PC-3 (cell line): ENCODE data around the gene GJA3. TPM values are rescaled to one million over a fixed set of nuclear protein-coding genes. Genes with fewer than 3 reads are reported as not detected.

ENCODE experiments used
- ATAC-seq: fragments of 200-7000 bp; cut with Tn5 transposase; 2 replicates; pipeline ENCODE4 v1.9.1; 2020; ENCODE audit warnings: mild to moderate bottlenecking, moderate library complexity
- BruUV-seq: library from RNA; stranded (reverse); fragments of 400-500 nt; replicated peaks from 2 replicates; lab custom pipeline; 2021; lab: Mats Ljungman, UMichigan
- CTCF ChIA-PET: fragments of 300-600 bp; sonication (Branson Sonifier 250); formaldehyde crosslinking; loops from one replicate; lab custom pipeline; 2022; ENCODE audit warnings: antibody characterized with exemption; lab: Charles Lee
- POLR2A ChIA-PET: fragments of 300-600 bp; sonication (Branson Sonifier 250); formaldehyde crosslinking; loops from one replicate; lab custom pipeline; 2022; ENCODE audit warnings: antibody characterized with exemption; ENCODE audit not compliant: unreplicated experiment; lab: Charles Lee
- DNase-seq: peaks from one replicate; pipeline ENCODE4 v3.0.0-alpha.2; 2015
- H2AFZ ChIP-seq: fragments of 300-600 bp; sonication (generic); 2 replicates; pipeline ENCODE4 v1.6.0; 2016; ENCODE audit warnings: antibody characterized with exemption, low read length
- H3F3A ChIP-seq: fragments of 300-600 bp; sonication (generic); one replicate; pipeline ENCODE4 v1.6.0; 2017; ENCODE audit warnings: antibody characterized with exemption, low read length, control low read depth, mild to moderate bottlenecking; ENCODE audit not compliant: unreplicated experiment
- H3K27ac ChIP-seq: fragments of 300-600 bp; sonication (generic); 2 replicates; pipeline ENCODE4 v1.5.1; 2016; ENCODE audit warnings: mild to moderate bottlenecking, low read length
- H3K27me3 ChIP-seq: fragments of 300-600 bp; sonication (generic); 2 replicates; pipeline ENCODE4 v1.6.1; 2016; ENCODE audit warnings: low read length, mixed read lengths
- H3K36me3 ChIP-seq: fragments of 300-600 bp; sonication (generic); 2 replicates; pipeline ENCODE4 v1.6.1; 2016; ENCODE audit warnings: low read depth, mixed run types, low read length, mixed read lengths
- H3K4me1 ChIP-seq: fragments of 300-600 bp; sonication (generic); 2 replicates; pipeline ENCODE4 v1.5.1; 2016; ENCODE audit warnings: low read length; ENCODE audit not compliant: insufficient read depth
- H3K4me2 ChIP-seq: fragments of 300-600 bp; sonication (generic); 2 replicates; pipeline ENCODE4 v1.6.0; 2016; ENCODE audit warnings: low read length
- H3K4me3 ChIP-seq: fragments of 300-600 bp; sonication (generic); 2 replicates; pipeline ENCODE4 v1.5.1; 2016; ENCODE audit warnings: mild to moderate bottlenecking, low read length, mixed read lengths
- H3K79me2 ChIP-seq: fragments of 300-600 bp; sonication (generic); 2 replicates; pipeline ENCODE4 v1.6.1; 2017; ENCODE audit warnings: low read length, mixed read lengths
- H3K9ac ChIP-seq: fragments of 300-600 bp; sonication (generic); 2 replicates; pipeline ENCODE4 v1.6.0; 2016; ENCODE audit warnings: mild to moderate bottlenecking, low read length
- H3K9me2 ChIP-seq: fragments of 300-600 bp; sonication (generic); replicated peaks from 2 replicates; pipeline ENCODE4 v1.6.1; 2016; ENCODE audit warnings: mixed run types, low read length, mixed read lengths
- H3K9me3 ChIP-seq: fragments of 300-600 bp; sonication (generic); 2 replicates; pipeline ENCODE4 v1.6.1; 2016; ENCODE audit warnings: low read length, mixed read lengths
- H4K20me1 ChIP-seq: fragments of 300-600 bp; sonication (generic); 2 replicates; pipeline ENCODE4 v1.6.1; 2016; ENCODE audit warnings: low read length, mixed read lengths
- CTCF ChIP-seq: fragments of 300-600 bp; sonication (generic); conservative IDR thresholded peaks from 2 replicates; pipeline ENCODE4 v1.5.1; 2017; ENCODE audit warnings: antibody characterized with exemption, low read depth, mild to moderate bottlenecking, low read length
- EZH2 ChIP-seq: fragments of 300-600 bp; sonication (generic); IDR thresholded peaks from one replicate; pipeline ENCODE4 v1.6.1; 2017; ENCODE audit warnings: antibody characterized with exemption, mild to moderate bottlenecking, low read length; ENCODE audit not compliant: unreplicated experiment
- EZH2phosphoT487 ChIP-seq: fragments of 300-600 bp; sonication (generic); IDR thresholded peaks from 2 replicates; pipeline ENCODE4 v1.6.1; 2018; ENCODE audit warnings: mild to moderate bottlenecking, antibody characterized with exemption, low read length, borderline replicate concordance
- intact Hi-C: fragments of 100-400 bp; cut with micrococcal nuclease; formaldehyde crosslinking; loops from 2 replicates; pipeline ENCODE4 v1.9.0; 2023
- total RNA-seq: library from RNA; depleted of rRNA; stranded (reverse); fragments of >200 nt; gene quantifications from 2 replicates; pipeline ENCODE4 v1.2.3, GENCODE V29; 2014

The GJA3 gene
- total RNA-seq, 1 experiment from 2014 or later = 0.55 TPM

GRCh38 chr13:20131057-20131832 lies 29.6 kb downstream of the GJA3 start:
- POLR2A ChIA-PET = no interaction called here
- Histone ChIP-seq H3F3A (no peaks in the 10 kb centered on the region), H2AFZ (no peak overlapping the region), H3K27me3 (no peaks in the 10 kb centered on the region), H3K4me1 (peaks cover 5% of the 10 kb centered on the region; the same call in 1 of the 2 replicates), H3K9ac (no peak overlapping the region), H3K79me2 (no peaks in the 10 kb centered on the region), H3K36me3 (no peaks in the 10 kb centered on the region), H3K27ac (no peak overlapping the region), H4K20me1 (no peaks in the 10 kb centered on the region), H3K9me2 (no peaks in the 10 kb centered on the region), H3K4me3 (no peak overlapping the region), H3K9me3 (no peaks in the 10 kb centered on the region), H3K4me2 (no peak overlapping the region)
- no peak for TF ChIP-seq EZH2
- no peak for TF ChIP-seq EZH2phosphoT487
- no peak for TF ChIP-seq CTCF
- DNase-seq = no peak
- CTCF ChIA-PET = interaction anchor here (0.5 kb wide), 1 partner anchor 171 kb away, joined by 4 read pairs; no protein-coding TSS in a partner anchor
- intact Hi-C loops = no loop called here
- ATAC-seq = no peak
- BruUV-seq = no TSS peak

- ChIA-PET POLR2A (no interaction called here), CTCF (no interaction called here)
- no peak overlapping the region for H3K9ac ChIP-seq
- no peaks in the 10 kb centered on the region for H3K27me3 ChIP-seq
- H3F3A ChIP-seq = no peaks in the 10 kb centered on the region
- no peaks in the 10 kb centered on the region for H3K79me2 ChIP-seq
- TF ChIP-seq CTCF = no peak
- no peak for TF ChIP-seq EZH2
- TF ChIP-seq EZH2phosphoT487 = no peak
- intact Hi-C loops = no loop called here
- no peaks in the 10 kb centered on the region for H4K20me1 ChIP-seq
- DNase-seq (no peak), ATAC-seq (no peak)
- no peak overlapping the region for H3K4me3 ChIP-seq
- no peak overlapping the region for H3K4me2 ChIP-seq
- H3K4me1 ChIP-seq = peaks cover 6% of the 10 kb centered on the region; the same call in 1 of the 2 replicates
- H3K9me3 ChIP-seq = no peaks in the 10 kb centered on the region
- H3K36me3 ChIP-seq = no peaks in the 10 kb centered on the region
- no peaks in the 10 kb centered on the region for H3K9me2 ChIP-seq
- no TSS peak for BruUV-seq
- no peak overlapping the region for H2AFZ ChIP-seq
- no peak overlapping the region for H3K27ac ChIP-seq
Observed at GRCh38 chr13:20130652-20131051, 30.2 kb downstream of the GJA3 start.

- CTCF ChIA-PET = no interaction called here
- H2AFZ ChIP-seq = no peak overlapping the region
Observed at GRCh38 chr13:20130012-20130411, 30.8 kb downstream of the GJA3 start.

More at GRCh38 chr13:20130012-20130411, 30.8 kb downstream of the GJA3 start:
- no peaks in the 10 kb centered on the region for H3K36me3 ChIP-seq
- H3K4me3 ChIP-seq = no peak overlapping the region
- H3K27me3 ChIP-seq = no peaks in the 10 kb centered on the region
- intact Hi-C loops = no loop called here
- H3K9me2 ChIP-seq = no peaks in the 10 kb centered on the region
- TF ChIP-seq EZH2 = no peak
- H3F3A ChIP-seq = no peaks in the 10 kb centered on the region
- no peak for DNase-seq
- no peaks in the 10 kb centered on the region for H3K9me3 ChIP-seq
- H3K4me2 ChIP-seq = no peak overlapping the region
- POLR2A ChIA-PET = no interaction called here
- no peak overlapping the region for H3K27ac ChIP-seq
- H3K79me2 ChIP-seq = no peaks in the 10 kb centered on the region
- peaks cover 12% of the 10 kb centered on the region for H3K4me1 ChIP-seq
- no peaks in the 10 kb centered on the region for H4K20me1 ChIP-seq
- H3K9ac ChIP-seq = no peak overlapping the region
- no peak for ATAC-seq
- no TSS peak for BruUV-seq
